GM12801 (cell line): ENCODE data around the gene HSP90AB1.

Experiments
- CTCF ChIP-seq: IDR thresholded peaks from one replicate; pipeline ENCODE4 v1.5.1; 2011; ENCODE audit warnings: control low read depth; ENCODE audit not compliant: insufficient read length; ENCODE audit errors: extremely low read depth

HSP90AB1 gene

GRCh38 chr6:44224029-44224964 is 22.6 kb upstream of the HSP90AB1 start:
- TF ChIP-seq CTCF = no peak

- TF ChIP-seq CTCF = no peak
Measured at GRCh38 chr6:44224965-44225305, 22.0 kb upstream of the HSP90AB1 start.

- TF ChIP-seq CTCF = no peak
Measured at GRCh38 chr6:44225579-44226325, 21.1 kb upstream of the HSP90AB1 start.

GRCh38 chr6:44226368-44227147 is 20.3 kb upstream of the HSP90AB1 start:
- no peak for TF ChIP-seq CTCF

GRCh38 chr6:44227148-44227793 is 19.6 kb upstream of the HSP90AB1 start:
- no peak for TF ChIP-seq CTCF

GRCh38 chr6:44228031-44228430 is 18.9 kb upstream of the HSP90AB1 start:
- no peak for TF ChIP-seq CTCF

- TF ChIP-seq CTCF = no peak
Measured at GRCh38 chr6:44228433-44228832, 18.5 kb upstream of the HSP90AB1 start.
